ENCODE results near the gene VPS13C.

VPS13C gene

GRCh38 chr15:62094388-62094787 is 34.1 kb upstream of the VPS13C start:
- no peaks in the 10 kb centered on the region for H3K27me3 ChIP-seq (replicated peaks; ENCODE audit: control insufficient read depth, insufficient read depth, low read length, poor library complexity, severe bottlenecking)
- no peak overlapping the region for H3K4me3 ChIP-seq (ENCODE audit: insufficient read depth, low read depth, low read length, poor library complexity, severe bottlenecking)
- H3K9me3 ChIP-seq (ENCODE audit: control insufficient read depth, low read length), result no peaks in the 10 kb centered on the region
- H3K27ac ChIP-seq (ENCODE audit: insufficient read depth, low read length, poor library complexity, severe bottlenecking), result no peak overlapping the region
- H3K36me3 ChIP-seq (ENCODE audit: control insufficient read depth, insufficient read depth, low read length), result no peaks in the 10 kb centered on the region
- no peaks in the 10 kb centered on the region for H3K4me1 ChIP-seq (ENCODE audit: control insufficient read depth, insufficient read depth, low read length, poor library complexity, severe bottlenecking)
- no peak for DNase-seq

GRCh38 chr15:62093809-62094208 is 33.6 kb upstream of the VPS13C start:
- no peak for DNase-seq
- Histone ChIP-seq H3K4me3 (ENCODE audit: insufficient read depth, low read depth, low read length, poor library complexity, severe bottlenecking) (no peak overlapping the region), H3K9me3 (ENCODE audit: control insufficient read depth, low read length) (no peaks in the 10 kb centered on the region), H3K27ac (ENCODE audit: insufficient read depth, low read length, poor library complexity, severe bottlenecking) (no peak overlapping the region), H3K36me3 (ENCODE audit: control insufficient read depth, insufficient read depth, low read length) (no peaks in the 10 kb centered on the region), H3K4me1 (ENCODE audit: control insufficient read depth, insufficient read depth, low read length, poor library complexity, severe bottlenecking) (no peaks in the 10 kb centered on the region), H3K27me3 (replicated peaks; ENCODE audit: control insufficient read depth, insufficient read depth, low read length, poor library complexity, severe bottlenecking) (no peaks in the 10 kb centered on the region)

- no peaks in the 10 kb centered on the region for H3K4me1 ChIP-seq (ENCODE audit: control insufficient read depth, insufficient read depth, low read length, poor library complexity, severe bottlenecking)
- no peak overlapping the region for H3K4me3 ChIP-seq (ENCODE audit: insufficient read depth, low read depth, low read length, poor library complexity, severe bottlenecking)
- no peak for DNase-seq
- H3K27ac ChIP-seq (ENCODE audit: insufficient read depth, low read length, poor library complexity, severe bottlenecking), result no peak overlapping the region
- H3K36me3 ChIP-seq (ENCODE audit: control insufficient read depth, insufficient read depth, low read length), result no peaks in the 10 kb centered on the region
- no peaks in the 10 kb centered on the region for H3K27me3 ChIP-seq (replicated peaks; ENCODE audit: control insufficient read depth, insufficient read depth, low read length, poor library complexity, severe bottlenecking)
- H3K9me3 ChIP-seq (ENCODE audit: control insufficient read depth, low read length), result no peaks in the 10 kb centered on the region
These were observed 30.7 kb upstream of the VPS13C start for GRCh38 chr15:62090988-62091387.

GRCh38 chr15:62089616-62090015 is 29.4 kb upstream of the VPS13C start:
- Histone ChIP-seq H3K27ac (ENCODE audit: insufficient read depth, low read length, poor library complexity, severe bottlenecking) (no peak overlapping the region), H3K36me3 (ENCODE audit: control insufficient read depth, insufficient read depth, low read length) (no peaks in the 10 kb centered on the region), H3K4me1 (ENCODE audit: control insufficient read depth, insufficient read depth, low read length, poor library complexity, severe bottlenecking) (no peaks in the 10 kb centered on the region), H3K4me3 (ENCODE audit: insufficient read depth, low read depth, low read length, poor library complexity, severe bottlenecking) (no peak overlapping the region), H3K9me3 (ENCODE audit: control insufficient read depth, low read length) (no peaks in the 10 kb centered on the region), H3K27me3 (replicated peaks; ENCODE audit: control insufficient read depth, insufficient read depth, low read length, poor library complexity, severe bottlenecking) (no peaks in the 10 kb centered on the region)
- DNase-seq, result no peak

GRCh38 chr15:62088353-62088693 is 28.1 kb upstream of the VPS13C start:
- no peaks in the 10 kb centered on the region for H3K36me3 ChIP-seq (ENCODE audit: control insufficient read depth, insufficient read depth, low read length)
- no peaks in the 10 kb centered on the region for H3K9me3 ChIP-seq (ENCODE audit: control insufficient read depth, low read length)
- H3K4me1 ChIP-seq (ENCODE audit: control insufficient read depth, insufficient read depth, low read length, poor library complexity, severe bottlenecking), result no peaks in the 10 kb centered on the region
- no peak overlapping the region for H3K4me3 ChIP-seq (ENCODE audit: insufficient read depth, low read depth, low read length, poor library complexity, severe bottlenecking)
- no peaks in the 10 kb centered on the region for H3K27me3 ChIP-seq (replicated peaks; ENCODE audit: control insufficient read depth, insufficient read depth, low read length, poor library complexity, severe bottlenecking)
- no peak overlapping the region for H3K27ac ChIP-seq (ENCODE audit: insufficient read depth, low read length, poor library complexity, severe bottlenecking)
- no peak for DNase-seq

GRCh38 chr15:62087671-62088352 is 27.6 kb upstream of the VPS13C start:
- Histone ChIP-seq H3K36me3 (ENCODE audit: control insufficient read depth, insufficient read depth, low read length) (no peaks in the 10 kb centered on the region), H3K9me3 (ENCODE audit: control insufficient read depth, low read length) (no peaks in the 10 kb centered on the region), H3K27ac (ENCODE audit: insufficient read depth, low read length, poor library complexity, severe bottlenecking) (no peak overlapping the region), H3K4me1 (ENCODE audit: control insufficient read depth, insufficient read depth, low read length, poor library complexity, severe bottlenecking) (no peaks in the 10 kb centered on the region), H3K4me3 (ENCODE audit: insufficient read depth, low read depth, low read length, poor library complexity, severe bottlenecking) (no peak overlapping the region), H3K27me3 (replicated peaks; ENCODE audit: control insufficient read depth, insufficient read depth, low read length, poor library complexity, severe bottlenecking) (no peaks in the 10 kb centered on the region)
- no peak for DNase-seq

GRCh38 chr15:62085740-62086139 is 25.5 kb upstream of the VPS13C start:
- H3K9me3 ChIP-seq (ENCODE audit: control insufficient read depth, low read length), result no peaks in the 10 kb centered on the region
- no peaks in the 10 kb centered on the region for H3K27me3 ChIP-seq (replicated peaks; ENCODE audit: control insufficient read depth, insufficient read depth, low read length, poor library complexity, severe bottlenecking)
- DNase-seq, result no peak
- no peaks in the 10 kb centered on the region for H3K36me3 ChIP-seq (ENCODE audit: control insufficient read depth, insufficient read depth, low read length)
- no peak overlapping the region for H3K4me3 ChIP-seq (ENCODE audit: insufficient read depth, low read depth, low read length, poor library complexity, severe bottlenecking)
- H3K4me1 ChIP-seq (ENCODE audit: control insufficient read depth, insufficient read depth, low read length, poor library complexity, severe bottlenecking), result no peaks in the 10 kb centered on the region
- no peak overlapping the region for H3K27ac ChIP-seq (ENCODE audit: insufficient read depth, low read length, poor library complexity, severe bottlenecking)

- Histone ChIP-seq H3K9me3 (ENCODE audit: control insufficient read depth, low read length) (no peaks in the 10 kb centered on the region), H3K36me3 (ENCODE audit: control insufficient read depth, insufficient read depth, low read length) (no peaks in the 10 kb centered on the region), H3K4me3 (ENCODE audit: insufficient read depth, low read depth, low read length, poor library complexity, severe bottlenecking) (no peak overlapping the region), H3K27me3 (replicated peaks; ENCODE audit: control insufficient read depth, insufficient read depth, low read length, poor library complexity, severe bottlenecking) (no peaks in the 10 kb centered on the region), H3K27ac (ENCODE audit: insufficient read depth, low read length, poor library complexity, severe bottlenecking) (no peak overlapping the region), H3K4me1 (ENCODE audit: control insufficient read depth, insufficient read depth, low read length, poor library complexity, severe bottlenecking) (no peaks in the 10 kb centered on the region)
- DNase-seq, result no peak
These were observed 23.2 kb upstream of the VPS13C start for GRCh38 chr15:62083194-62084154.

GRCh38 chr15:62079594-62079993 is 19.3 kb upstream of the VPS13C start:
- DNase-seq, result no peak
- Histone ChIP-seq H3K4me1 (ENCODE audit: control insufficient read depth, insufficient read depth, low read length, poor library complexity, severe bottlenecking) (no peaks in the 10 kb centered on the region), H3K9me3 (ENCODE audit: control insufficient read depth, low read length) (no peaks in the 10 kb centered on the region), H3K27ac (ENCODE audit: insufficient read depth, low read length, poor library complexity, severe bottlenecking) (no peak overlapping the region), H3K36me3 (ENCODE audit: control insufficient read depth, insufficient read depth, low read length) (no peaks in the 10 kb centered on the region), H3K4me3 (ENCODE audit: insufficient read depth, low read depth, low read length, poor library complexity, severe bottlenecking) (no peak overlapping the region), H3K27me3 (replicated peaks; ENCODE audit: control insufficient read depth, insufficient read depth, low read length, poor library complexity, severe bottlenecking) (no peaks in the 10 kb centered on the region)

- no peaks in the 10 kb centered on the region for H3K9me3 ChIP-seq (ENCODE audit: control insufficient read depth, low read length)
- no peaks in the 10 kb centered on the region for H3K4me1 ChIP-seq (ENCODE audit: control insufficient read depth, insufficient read depth, low read length, poor library complexity, severe bottlenecking)
- H3K36me3 ChIP-seq (ENCODE audit: control insufficient read depth, insufficient read depth, low read length), result no peaks in the 10 kb centered on the region
- no peaks in the 10 kb centered on the region for H3K27me3 ChIP-seq (replicated peaks; ENCODE audit: control insufficient read depth, insufficient read depth, low read length, poor library complexity, severe bottlenecking)
- H3K27ac ChIP-seq (ENCODE audit: insufficient read depth, low read length, poor library complexity, severe bottlenecking), result no peak overlapping the region
- DNase-seq, result no peak
- H3K4me3 ChIP-seq (ENCODE audit: insufficient read depth, low read depth, low read length, poor library complexity, severe bottlenecking), result no peak overlapping the region
These were observed 15.5 kb upstream of the VPS13C start for GRCh38 chr15:62075595-62076277.
